Right lobe of liver (tissue), 6 donors: Measurements from ENCODE around the gene SEC16B. TPM values are rescaled to one million over a fixed set of nuclear protein-coding genes. Genes with fewer than 3 reads are reported as not detected.

Experiments
- ATAC-seq, 4 donors: fragments of 200-7000 bp; cut with Tn5 transposase; one replicate each; pipeline ENCODE4 v1.9.1; 2020; ENCODE audit warnings: mild to moderate bottlenecking in 4 of 4, moderate library complexity in 4 of 4
- DNase-seq, 3 donors: peaks; one replicate each; pipeline ENCODE4 v3.0.0-alpha.2; 2020
- H3K27ac ChIP-seq, 3 donors: fragments of 200-600 bp; one replicate each; pipeline ENCODE4 v1.8.0; 2022
- H3K27me3 ChIP-seq, 2 donors: fragments of 200-600 bp; one replicate each; pipeline ENCODE4 v1.8.0; 2022
- H3K36me3 ChIP-seq, 4 donors: fragments of 200-600 bp; sonication (generic) in 1 of 4; one replicate each; pipeline versions ENCODE4 v1.5.1 to v1.8.0; 2017 to 2022; ENCODE audit warnings: control low read depth in 1 of 4
- H3K4me1 ChIP-seq, 4 donors: fragments of 200-600 bp; sonication (generic) in 1 of 4; one replicate each; pipeline versions ENCODE4 v1.5.1 to v1.8.0; 2017 to 2022; ENCODE audit warnings: control low read depth in 1 of 4
- H3K4me3 ChIP-seq, 3 donors: fragments of 200-600 bp; one replicate each; pipeline ENCODE4 v1.8.0; 2022
- H3K9me3 ChIP-seq, 4 donors: fragments of 200-600 bp; sonication (generic) in 1 of 4; one replicate each; pipeline versions ENCODE4 v1.5.1 to v1.8.0; 2017 to 2022; ENCODE audit warnings: control low read depth in 1 of 4
- CTCF ChIP-seq, 4 donors: fragments of 200-600 bp in 3 of 4; fragments of 450-650 bp in 1 of 4; IDR thresholded peaks; one replicate each; pipeline versions ENCODE4 v1.5.1 to v1.8.0; 2016 to 2022; ENCODE audit warnings: antibody characterized with exemption in 4 of 4, mild to moderate bottlenecking in 2 of 4
- POLR2A ChIP-seq: fragments of 450-650 bp; IDR thresholded peaks from one replicate; pipeline ENCODE4 v1.6.1; 2017; ENCODE audit warnings: antibody characterized with exemption, mild to moderate bottlenecking
- WGBS: methylation state at CpG from one replicate; pipeline ENCODE4 v1.1.6; 2018; ENCODE audit warnings: low coverage, low lambda C conversion rate; ENCODE audit not compliant: insufficient coverage; ENCODE audit errors: missing lambda C conversion rate; 5-methylcytosine and 5-hydroxymethylcytosine counted together
- intact Hi-C, 2 donors: fragments of 100-400 bp; cut with DNase I; formaldehyde crosslinking; loops; one replicate each; pipeline versions ENCODE4 v1.11.2 to v1.14.1; 2022
- total RNA-seq, 6 experiments: library from RNA; depleted of rRNA in 2 of 6; stranded (reverse); fragments of >200 nt in 2 of 6; fragmentation: NEBNext Ultra II Directional in 3 of 6; extraction: Animal tissue kit (Norgen Biotek cat#: 25700) in 3 of 6; gene quantifications; one replicate each; pipeline versions ENCODE4 v1.1.0 to v1.2.4, GENCODE V29; 2016 to 2023
- donor health status: DM: no; HTN: yes; CAD: no.
- donor health status: DM: no; HTN: no; CAD: no.
- donor health status: DM: no; HTN: no; CAD: no.
- donor health status: DM: no; HTN: yes; CAD: no.
- donor health status: DM: no; HTN: yes; CAD: no.

Gene SEC16B
- total RNA-seq, 6 experiments from 2014 or later, result 16.4 to 69.7 (median 39.9) TPM

- H3K9me3 ChIP-seq, result no peaks in the 10 kb centered on the region
- peaks cover 0 to 68% (median 20%) of the 10 kb centered on the region in 4 donors for H3K36me3 ChIP-seq
- no peaks in the 10 kb centered on the region for H3K27me3 ChIP-seq
- TF ChIP-seq POLR2A (no peak), CTCF (IDR thresholded peaks at IDR 0.05) (no peak)
- H3K4me3 ChIP-seq, result no peak overlapping the region
- 86% methylated on average over 5 of the region's 9 CpGs for WGBS
- H3K27ac ChIP-seq, result no peak overlapping the region
- no peak for ATAC-seq
- no peak for DNase-seq
- intact Hi-C loops, result no loop called here
- H3K4me1 ChIP-seq, result no peaks in the 10 kb centered on the region
These were observed 17.2 kb downstream of the SEC16B start for GRCh38 chr1:177952691-177953090.

- Histone ChIP-seq H3K27me3 (no peaks in the 10 kb centered on the region), H3K4me3 (no peak overlapping the region), H3K9me3 (no peaks in the 10 kb centered on the region), H3K36me3 (peaks cover 0 to 66% (median 18%) of the 10 kb centered on the region in 4 donors), H3K4me1 (no peaks in the 10 kb centered on the region), H3K27ac (no peak overlapping the region)
- no peak for DNase-seq
- ATAC-seq, result no peak
- TF ChIP-seq POLR2A (no peak), CTCF (IDR thresholded peaks at IDR 0.05) (no peak)
- 96% methylated on average over 7 of the region's 7 CpGs for WGBS
- intact Hi-C loops, result no loop called here
These were observed 17.6 kb downstream of the SEC16B start for GRCh38 chr1:177952249-177952648.

- Histone ChIP-seq H3K4me3 (no peak overlapping the region), H3K27ac (no peak overlapping the region), H3K36me3 (peaks cover 0 to 66% (median 23%) of the 10 kb centered on the region in 4 donors), H3K9me3 (no peaks in the 10 kb centered on the region), H3K27me3 (no peaks in the 10 kb centered on the region), H3K4me1 (no peaks in the 10 kb centered on the region)
- ATAC-seq (no peak), DNase-seq (no peak)
- intact Hi-C loops, result no loop called here
- TF ChIP-seq CTCF (IDR thresholded peaks at IDR 0.05) (no peak), POLR2A (no peak)
These were observed 19.4 kb downstream of the SEC16B start for GRCh38 chr1:177950506-177950905.

GRCh38 chr1:177948336-177948972 lies 21.4 kb downstream of the SEC16B start:
- TF ChIP-seq CTCF (IDR thresholded peaks at IDR 0.05) (peak; percentile 67 to 82 (median 80)), POLR2A (no peak)
- H3K36me3 ChIP-seq, result peaks cover 0 to 68% (median 27%) of the 10 kb centered on the region in 4 donors
- ATAC-seq (peak; percentile 76 to 90 (median 82)), DNase-seq (no peak)
- intact Hi-C loops, result loop anchor here in 1 of 2 donors (10.0 kb wide), 1 partner anchor 86 kb away; no protein-coding TSS in a partner anchor
- no peaks in the 10 kb centered on the region for H3K27me3 ChIP-seq
- H3K27ac ChIP-seq, result no peak overlapping the region
- H3K4me1 ChIP-seq, result no peaks in the 10 kb centered on the region
- no peak overlapping the region for H3K4me3 ChIP-seq
- no peaks in the 10 kb centered on the region for H3K9me3 ChIP-seq
- 21% methylated on average over 8 of the region's 8 CpGs for WGBS
